ENCODE measurements around the gene C1QL1.
A peak's percentile ranks its signal among the peaks of the same experiment; 100 is the strongest.

Gene C1QL1

GRCh38 chr17:44968225-44969143, at the start of gene C1QL1:
Gene C1QL1 (minus strand): TSS chr17:44968303. CDS start chr17:44968048, 255 bp downstream.
- DNase-seq, result peak; percentile 77

- DNase-seq, result no peak
Observed at GRCh38 chr17:45016823-45017222, 48.7 kb upstream of the C1QL1 start.

GRCh38 chr17:45016237-45016636, 48.1 kb upstream of the C1QL1 start:
- DNase-seq, result no peak

DNA sequence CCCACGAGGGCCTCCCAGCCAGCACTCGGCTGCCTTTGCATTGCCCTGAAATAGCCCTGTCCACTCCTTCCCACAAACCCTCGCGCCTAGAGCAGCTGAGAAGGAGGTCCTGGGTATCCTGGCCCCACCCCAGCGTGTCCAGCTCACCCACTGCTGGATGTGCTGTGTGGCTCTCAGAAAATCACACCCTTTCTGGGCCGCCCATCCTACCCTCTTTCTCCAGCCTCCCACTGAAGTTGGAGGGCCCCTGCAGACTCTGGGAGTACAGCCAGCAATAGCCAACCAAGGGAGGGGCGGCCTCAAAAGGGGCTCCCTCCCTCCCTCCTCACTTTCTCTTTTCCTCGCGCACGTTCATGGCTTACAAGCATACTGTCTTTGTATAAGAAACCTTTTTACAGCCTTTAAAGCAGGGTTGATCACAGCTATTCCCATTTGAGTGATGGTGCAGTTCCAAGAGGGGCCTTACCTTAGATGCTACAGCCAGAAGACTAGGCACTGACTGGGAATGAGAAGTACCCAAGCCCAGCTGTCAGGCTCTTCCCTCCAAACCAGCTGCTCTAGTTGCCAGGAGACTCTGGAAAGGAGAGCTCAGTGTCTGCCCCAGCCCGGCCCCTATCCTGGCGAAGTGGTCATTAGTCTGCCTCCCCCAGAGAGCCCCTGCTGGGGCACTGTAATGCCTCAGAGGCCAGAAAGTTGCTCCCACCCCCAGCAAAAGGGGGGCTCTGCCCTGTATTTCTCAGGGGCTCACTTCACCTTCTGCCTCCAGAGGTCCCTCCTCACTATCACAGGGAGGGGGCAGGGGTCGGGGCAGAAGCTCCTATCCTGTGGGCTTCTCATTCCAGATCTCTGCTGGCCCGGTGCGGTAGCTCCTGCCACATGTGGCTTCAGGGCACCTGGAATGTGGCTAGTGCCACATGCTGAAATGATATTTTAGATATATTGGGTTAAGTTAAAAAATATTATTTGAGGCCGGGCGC, 45.2 kb upstream of the C1QL1 start:
- peak; percentile 59 for DNase-seq

- DNase-seq, result no peak
Observed at GRCh38 chr17:45011767-45012166, 43.7 kb upstream of the C1QL1 start.

DNA sequence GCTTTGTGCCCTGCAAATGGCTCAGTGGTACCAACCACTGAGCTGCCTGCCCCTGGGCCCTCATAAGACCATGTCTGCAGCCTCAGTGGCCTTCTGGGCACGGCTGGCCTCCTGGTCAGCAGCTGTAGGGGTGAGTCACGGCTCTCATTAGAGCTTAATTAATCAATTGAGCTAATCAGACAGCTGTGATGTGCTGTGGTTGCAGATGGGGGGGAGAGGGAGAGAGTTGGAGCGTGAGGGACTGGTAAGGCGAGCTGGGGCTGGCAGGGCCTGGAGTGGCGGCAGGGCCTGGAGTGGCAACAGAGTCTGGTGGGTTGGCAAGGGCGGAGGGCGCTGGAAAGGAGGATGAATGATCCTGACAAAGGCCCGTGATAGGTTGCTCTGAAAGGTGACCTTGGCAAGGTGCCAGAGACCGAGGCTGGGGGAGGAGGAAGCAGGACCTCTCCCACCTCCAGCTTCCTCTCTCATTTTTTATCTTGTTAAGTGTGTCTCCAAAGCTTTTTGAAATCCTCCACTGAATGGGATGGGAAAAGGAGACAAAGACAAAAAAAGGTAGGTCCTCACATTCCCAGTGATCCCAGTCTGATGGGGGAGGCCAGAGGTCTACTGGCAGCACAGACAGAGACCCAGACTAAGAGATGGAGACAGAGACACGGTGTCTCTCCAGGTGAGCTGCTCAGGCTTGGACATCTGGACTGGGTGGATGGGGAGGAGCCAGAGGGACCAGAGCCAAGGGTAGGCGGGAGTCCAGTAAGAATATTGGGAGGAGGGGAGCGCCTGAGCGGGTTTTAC, 41.8 kb upstream of the C1QL1 start:
- DNase-seq, result peak; percentile 25

GRCh38 chr17:45008216-45008615, 40.1 kb upstream of the C1QL1 start:
- no peak for DNase-seq

- no peak for DNase-seq
Observed at GRCh38 chr17:45006927-45007461, 38.9 kb upstream of the C1QL1 start.

- no peak for DNase-seq
Observed at GRCh38 chr17:45005700-45006099, 37.6 kb upstream of the C1QL1 start.

- no peak for DNase-seq
Observed at GRCh38 chr17:45004388-45004787, 36.3 kb upstream of the C1QL1 start.

DNA sequence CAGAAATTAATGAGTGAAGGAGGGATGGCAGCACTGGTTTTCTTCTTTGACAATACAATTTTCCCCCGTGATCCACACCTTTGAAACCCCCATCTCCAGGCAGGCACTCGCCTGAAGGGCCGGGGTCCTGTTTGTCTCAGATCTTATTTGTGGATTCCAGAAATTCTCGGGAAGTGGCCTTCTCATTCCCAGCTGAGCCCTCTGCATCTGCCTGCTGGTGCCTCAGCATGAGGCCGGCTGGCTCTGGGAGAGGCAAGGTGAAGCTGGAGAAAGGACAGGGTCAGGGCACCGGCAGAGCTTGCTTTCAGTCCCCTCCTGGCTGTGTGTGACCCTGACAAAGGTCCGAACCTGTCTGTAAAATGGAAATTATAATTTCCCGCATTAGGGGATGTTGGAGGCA, 35.8 kb upstream of the C1QL1 start:
- DNase-seq, result no peak

GRCh38 chr17:45001310-45001709, 33.2 kb upstream of the C1QL1 start:
- DNase-seq, result no peak

DNA sequence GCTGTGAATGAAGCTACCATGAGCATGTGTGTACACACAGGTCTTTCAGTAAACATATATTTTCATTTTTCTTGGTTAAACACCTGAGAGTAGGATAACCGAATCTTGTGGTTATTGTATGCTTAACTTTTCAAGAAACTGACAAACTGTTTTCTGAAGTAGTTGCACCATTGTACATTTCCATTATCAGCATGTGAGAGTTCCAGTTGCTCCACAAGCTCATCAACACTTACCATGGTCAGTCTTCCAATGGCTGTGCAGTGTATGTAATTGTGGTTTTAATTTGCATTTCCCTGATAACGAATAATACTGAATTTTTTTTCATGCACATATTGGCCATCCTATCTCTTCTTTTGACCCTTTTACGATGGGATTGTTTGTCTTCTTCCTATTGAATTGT, 31.3 kb upstream of the C1QL1 start:
- DNase-seq, result no peak

DNA sequence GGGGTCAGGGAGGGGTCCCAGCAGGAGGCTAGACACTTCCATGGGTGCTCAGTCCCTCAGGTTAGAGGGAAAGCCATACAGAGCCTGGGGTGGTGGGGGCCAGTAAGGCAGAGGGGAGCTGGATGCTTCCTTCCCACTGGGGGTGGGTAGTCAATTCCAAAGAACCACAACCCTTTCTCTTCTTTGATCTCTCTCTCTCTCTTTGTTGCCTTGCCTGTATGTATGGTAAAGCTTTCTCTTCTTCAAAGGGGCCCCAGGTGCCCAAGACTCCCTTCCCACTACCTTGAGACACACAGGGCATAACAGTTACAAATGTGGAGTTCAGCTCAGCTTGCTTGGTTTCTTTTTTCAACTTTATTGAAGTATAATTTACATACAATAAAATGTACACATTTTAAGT, 30.5 kb upstream of the C1QL1 start:
- DNase-seq, result no peak

GRCh38 chr17:44997733-44998520, 29.8 kb upstream of the C1QL1 start:
- no peak for DNase-seq

DNA sequence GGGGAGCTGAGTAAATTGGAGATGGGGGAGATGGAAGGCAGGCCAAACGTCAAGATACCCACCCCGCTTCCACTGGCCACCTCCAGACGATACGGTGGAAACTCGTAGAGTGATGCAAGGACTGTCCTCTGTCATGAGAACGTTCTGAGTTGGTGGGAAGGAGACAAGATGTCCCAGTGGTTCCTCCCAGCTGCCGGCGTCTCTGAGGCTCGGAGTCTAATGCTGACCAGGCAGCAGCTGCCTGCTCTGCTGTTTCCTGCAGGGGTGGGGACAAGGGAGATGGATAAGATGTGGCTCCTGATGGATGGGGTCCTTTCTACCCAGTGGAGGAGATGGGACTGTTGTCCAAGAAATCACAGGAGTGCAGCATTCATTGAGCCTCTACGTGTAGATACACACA, 28.2 kb upstream of the C1QL1 start:
- DNase-seq, result no peak

- no peak for DNase-seq
Observed at GRCh38 chr17:44995436-44996001, 27.4 kb upstream of the C1QL1 start.

GRCh38 chr17:44992242-44992939, 24.3 kb upstream of the C1QL1 start:
- DNase-seq, result no peak

DNA sequence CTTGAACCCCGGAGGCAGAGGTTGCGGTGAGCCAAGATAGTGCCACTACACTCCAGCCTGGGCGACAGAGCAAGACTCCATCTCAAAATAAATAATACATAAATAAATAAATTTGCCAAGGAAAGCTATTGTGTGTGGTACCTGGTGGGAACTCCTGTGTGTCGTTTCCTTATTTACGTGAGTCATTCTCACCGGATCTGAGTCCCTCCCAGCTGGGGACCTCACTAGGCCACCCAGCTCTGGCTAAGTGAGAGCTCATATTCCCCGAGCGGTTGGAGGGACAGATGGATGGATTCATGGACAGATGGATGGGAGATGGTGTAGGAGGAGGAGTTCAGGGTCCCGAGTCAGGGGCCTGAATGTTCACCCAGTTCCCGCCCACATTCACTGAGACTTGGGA, 22.9 kb upstream of the C1QL1 start:
- no peak for DNase-seq

GRCh38 chr17:44989552-44990138, 21.5 kb upstream of the C1QL1 start:
- DNase-seq, result no peak
